Upper lobe of right lung (tissue), 1 donor: Measurements from ENCODE around the gene TMEM178B. TPM values are rescaled to one million over a fixed set of nuclear protein-coding genes. Genes with fewer than 3 reads are reported as not detected.

Source experiments
- ATAC-seq: fragments of 200-7000 bp; cut with Tn5 transposase; one replicate; pipeline ENCODE4 v1.9.1; 2020; ENCODE audit warnings: mild to moderate bottlenecking, moderate library complexity
- DNase-seq: peaks from one replicate; pipeline ENCODE4 v3.0.0-alpha.2; 2020
- H3K27ac ChIP-seq: fragments of 200-600 bp; one replicate; pipeline ENCODE4 v1.8.0; 2022
- H3K27me3 ChIP-seq: fragments of 200-600 bp; one replicate; pipeline ENCODE4 v1.8.0; 2022; ENCODE audit warnings: mild to moderate bottlenecking
- H3K36me3 ChIP-seq: fragments of 200-600 bp; one replicate; pipeline ENCODE4 v1.8.0; 2022
- H3K4me1 ChIP-seq: fragments of 200-600 bp; one replicate; pipeline ENCODE4 v1.8.0; 2022
- H3K4me3 ChIP-seq: fragments of 200-600 bp; one replicate; pipeline ENCODE4 v1.8.0; 2022; ENCODE audit warnings: mild to moderate bottlenecking
- H3K9me3 ChIP-seq: fragments of 200-600 bp; one replicate; pipeline ENCODE4 v1.8.0; 2022
- intact Hi-C: fragments of 100-400 bp; cut with DNase I; formaldehyde crosslinking; loops from one replicate; pipeline ENCODE4 v1.11.0; 2022
- total RNA-seq: library from RNA; stranded (reverse); fragmentation: NEBNext Ultra II Directional; extraction: Animal tissue kit (Norgen Biotek cat#: 25700); gene quantifications from one replicate; pipeline ENCODE4 v1.2.1, GENCODE V29; 2021
- TF ChIP-seq, protein P1 (sequence below): fragments of 200-600 bp; IDR thresholded peaks from one replicate; pipeline ENCODE4 v1.8.0; 2022; ENCODE audit warnings: antibody characterized with exemption
- donor health status: DM: no; HTN: yes; CAD: no; lungs with severe emphysema.

The TMEM178B gene
- total RNA-seq, 1 donor from 2014 or later: 1.4 TPM

GRCh38 chr7:141246426-141246825 lies 172.6 kb downstream of the TMEM178B start:
- no peaks in the 10 kb centered on the region for H3K4me1 ChIP-seq
- ATAC-seq (no peak), DNase-seq (no peak)
- H3K27me3 ChIP-seq: no peaks in the 10 kb centered on the region
- intact Hi-C loops: no loop called here
- no peak overlapping the region for H3K4me3 ChIP-seq
- no peaks in the 10 kb centered on the region for H3K36me3 ChIP-seq
- H3K9me3 ChIP-seq: no peaks in the 10 kb centered on the region
- H3K27ac ChIP-seq: no peak overlapping the region
- TF ChIP-seq, protein P1, sequence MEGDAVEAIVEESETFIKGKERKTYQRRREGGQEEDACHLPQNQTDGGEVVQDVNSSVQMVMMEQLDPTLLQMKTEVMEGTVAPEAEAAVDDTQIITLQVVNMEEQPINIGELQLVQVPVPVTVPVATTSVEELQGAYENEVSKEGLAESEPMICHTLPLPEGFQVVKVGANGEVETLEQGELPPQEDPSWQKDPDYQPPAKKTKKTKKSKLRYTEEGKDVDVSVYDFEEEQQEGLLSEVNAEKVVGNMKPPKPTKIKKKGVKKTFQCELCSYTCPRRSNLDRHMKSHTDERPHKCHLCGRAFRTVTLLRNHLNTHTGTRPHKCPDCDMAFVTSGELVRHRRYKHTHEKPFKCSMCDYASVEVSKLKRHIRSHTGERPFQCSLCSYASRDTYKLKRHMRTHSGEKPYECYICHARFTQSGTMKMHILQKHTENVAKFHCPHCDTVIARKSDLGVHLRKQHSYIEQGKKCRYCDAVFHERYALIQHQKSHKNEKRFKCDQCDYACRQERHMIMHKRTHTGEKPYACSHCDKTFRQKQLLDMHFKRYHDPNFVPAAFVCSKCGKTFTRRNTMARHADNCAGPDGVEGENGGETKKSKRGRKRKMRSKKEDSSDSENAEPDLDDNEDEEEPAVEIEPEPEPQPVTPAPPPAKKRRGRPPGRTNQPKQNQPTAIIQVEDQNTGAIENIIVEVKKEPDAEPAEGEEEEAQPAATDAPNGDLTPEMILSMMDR: no peak

GRCh38 chr7:141251180-141251579 lies 177.3 kb downstream of the TMEM178B start:
- H3K27ac ChIP-seq: no peak overlapping the region
- TF ChIP-seq, protein P1: no peak
- H3K4me3 ChIP-seq: no peak overlapping the region
- ATAC-seq: no peak
- H3K27me3 ChIP-seq: no peaks in the 10 kb centered on the region
- H3K36me3 ChIP-seq: no peaks in the 10 kb centered on the region
- DNase-seq: no peak
- H3K9me3 ChIP-seq: no peaks in the 10 kb centered on the region
- no peaks in the 10 kb centered on the region for H3K4me1 ChIP-seq
- intact Hi-C loops: no loop called here

DNA sequence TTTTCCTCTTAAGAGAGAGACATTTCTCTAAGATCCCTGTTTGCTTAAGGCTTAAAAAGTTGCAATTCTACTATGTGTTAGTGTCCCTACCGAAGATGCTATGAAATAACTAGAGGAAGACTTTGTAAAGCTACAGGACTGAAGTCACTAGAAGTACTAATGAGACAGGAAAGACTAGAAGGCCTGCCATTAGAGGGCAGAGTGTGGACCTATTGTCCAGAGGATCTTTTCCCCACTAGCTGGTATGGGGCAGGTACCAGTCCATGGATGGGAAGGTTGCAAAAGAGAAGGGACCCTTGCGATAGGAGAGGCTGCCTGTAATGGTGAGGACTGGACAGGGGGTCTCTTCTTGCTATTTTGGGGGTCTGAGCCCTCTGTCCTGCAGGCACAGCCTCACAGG lies 178.1 kb downstream of the TMEM178B start:
- intact Hi-C loops: no loop called here
- no peaks in the 10 kb centered on the region for H3K4me1 ChIP-seq
- TF ChIP-seq, protein P1: no peak
- no peaks in the 10 kb centered on the region for H3K36me3 ChIP-seq
- H3K9me3 ChIP-seq: no peaks in the 10 kb centered on the region
- ATAC-seq: no peak
- no peaks in the 10 kb centered on the region for H3K27me3 ChIP-seq
- no peak overlapping the region for H3K27ac ChIP-seq
- no peak overlapping the region for H3K4me3 ChIP-seq
- no peak for DNase-seq

DNA sequence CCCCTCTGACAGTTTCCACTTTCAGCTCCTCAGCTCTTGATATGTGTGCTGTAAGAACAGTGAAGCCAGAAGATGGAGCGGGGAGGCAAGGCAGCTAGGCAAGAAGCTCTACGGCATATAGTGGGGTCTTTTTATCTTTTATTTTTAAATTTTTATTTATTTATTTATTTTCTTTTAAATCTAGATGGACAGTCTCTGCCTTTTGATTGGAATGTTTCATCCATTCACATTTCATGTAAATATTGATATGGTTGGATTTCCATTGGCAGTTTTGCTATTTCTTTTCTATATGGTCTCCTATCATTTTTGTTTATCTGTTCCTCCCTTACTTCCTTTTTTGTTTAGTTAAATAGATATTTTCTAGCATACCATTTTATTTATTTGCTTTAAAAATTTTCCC lies 183.7 kb downstream of the TMEM178B start:
- Histone ChIP-seq H3K27ac (no peak overlapping the region), H3K27me3 (no peaks in the 10 kb centered on the region), H3K36me3 (no peaks in the 10 kb centered on the region), H3K9me3 (peaks cover 15% of the 10 kb centered on the region), H3K4me3 (no peak overlapping the region), H3K4me1 (no peaks in the 10 kb centered on the region)
- intact Hi-C loops: no loop called here
- DNase-seq: no peak
- no peak for ATAC-seq
- TF ChIP-seq, protein P1: no peak

DNA sequence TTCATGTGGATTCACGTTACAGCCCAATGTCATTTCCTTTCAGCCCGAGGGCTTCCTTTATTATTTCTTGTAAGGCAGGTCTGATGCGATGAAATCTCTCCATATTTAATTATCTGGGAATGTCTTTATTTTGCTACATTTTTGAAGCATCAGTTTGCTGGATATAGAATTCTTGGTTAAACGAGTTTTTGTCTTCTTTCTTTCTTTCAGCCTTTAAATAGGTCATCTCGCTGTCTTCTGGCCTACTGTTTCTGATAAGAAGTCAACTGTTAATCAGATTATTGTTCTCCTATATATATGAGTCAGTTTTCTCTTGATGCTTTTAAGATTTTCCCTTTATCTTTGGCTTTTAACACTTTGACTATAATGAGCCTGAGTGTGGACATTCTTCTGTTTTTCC lies 184.7 kb downstream of the TMEM178B start:
- ATAC-seq (no peak), DNase-seq (no peak)
- Histone ChIP-seq H3K27ac (no peak overlapping the region), H3K4me1 (no peaks in the 10 kb centered on the region), H3K36me3 (no peaks in the 10 kb centered on the region), H3K9me3 (peaks cover 15% of the 10 kb centered on the region), H3K27me3 (no peaks in the 10 kb centered on the region), H3K4me3 (no peak overlapping the region)
- TF ChIP-seq, protein P1: no peak
- intact Hi-C loops: no loop called here
